GM19099 (cell line): ENCODE measurements around the gene PLCD3.
A peak's percentile ranks its signal among the peaks of the same experiment; 100 is the strongest.

Experiments used
- POLR2A ChIP-seq: IDR thresholded peaks from 3 replicates; pipeline ENCODE4 v1.6.1; 2011; ENCODE audit warnings: low read depth; ENCODE audit not compliant: insufficient read length; ENCODE audit errors: extremely low read depth

Gene PLCD3

GRCh38 chr17:45086865-45087503 is 45.3 kb downstream of the PLCD3 start:
- TF ChIP-seq POLR2A: no peak

- TF ChIP-seq POLR2A: no peak
Measured at GRCh38 chr17:45086391-45086790, 45.9 kb downstream of the PLCD3 start.

GRCh38 chr17:45081047-45081703 is 51.1 kb downstream of the PLCD3 start:
- TF ChIP-seq POLR2A: no peak

- TF ChIP-seq POLR2A: no peak
Measured at GRCh38 chr17:45077643-45078042, 54.7 kb downstream of the PLCD3 start.

GRCh38 chr17:45073414-45074070 is 58.8 kb downstream of the PLCD3 start:
- TF ChIP-seq POLR2A: no peak

- TF ChIP-seq POLR2A: no peak
Measured at GRCh38 chr17:45070809-45071208, 61.5 kb downstream of the PLCD3 start.

- TF ChIP-seq POLR2A: no peak
Measured at GRCh38 chr17:45070001-45070400, 62.3 kb downstream of the PLCD3 start.

- TF ChIP-seq POLR2A: no peak
Measured at GRCh38 chr17:45067637-45068036, 64.7 kb downstream of the PLCD3 start.

GRCh38 chr17:45063198-45063597 is 69.1 kb downstream of the PLCD3 start:
- no peak for TF ChIP-seq POLR2A

GRCh38 chr17:45061606-45062205 is 70.6 kb downstream of the PLCD3 start:
- no peak for TF ChIP-seq POLR2A

GRCh38 chr17:45060797-45061605 is 71.3 kb downstream of the PLCD3 start, which contains the start of gene NMT1:
NMT1 (plus strand) TSS chr17:45061317; CDS start chr17:45061330, 13 bp downstream.
- TF ChIP-seq POLR2A: peak; percentile 93

- TF ChIP-seq POLR2A: no peak
Measured at GRCh38 chr17:45060382-45060796, 71.9 kb downstream of the PLCD3 start.
